DND-41 (cell line): ENCODE measurements around the gene CACNA1I.

Source experiments
- ATAC-seq: fragments of 200-7000 bp; cut with Tn5 transposase; 3 replicates; pipeline ENCODE4 v1.9.1; 2021; ENCODE audit warnings: low read depth; ENCODE audit not compliant: insufficient read depth
- DNase-seq: peaks from one replicate; pipeline ENCODE4 v3.0.0-alpha.2; 2020
- H2AFZ ChIP-seq: 2 replicates; pipeline ENCODE4 v1.6.0; 2012; ENCODE audit warnings: low read depth, low read length
- H3K27ac ChIP-seq: 2 replicates; pipeline ENCODE4 v1.5.1; 2012; ENCODE audit warnings: low read length, inconsistent platforms
- H3K27me3 ChIP-seq: fragments of 200-600 bp; sonication (generic); 2 replicates; pipeline ENCODE4 v1.6.0; 2012; ENCODE audit warnings: low read length, mild to moderate bottlenecking, inconsistent platforms; ENCODE audit not compliant: insufficient read depth, poor library complexity
- H3K36me3 ChIP-seq: 2 replicates; pipeline ENCODE4 v1.5.1; 2012; ENCODE audit warnings: low read length, inconsistent platforms; ENCODE audit not compliant: insufficient read depth
- H3K4me1 ChIP-seq: 2 replicates; pipeline ENCODE4 v1.5.1; 2012; ENCODE audit warnings: mild to moderate bottlenecking, low read length; ENCODE audit not compliant: insufficient read depth
- H3K4me2 ChIP-seq: 2 replicates; pipeline ENCODE4 v1.6.0; 2012; ENCODE audit warnings: mild to moderate bottlenecking, moderate library complexity, low read length, inconsistent platforms; ENCODE audit not compliant: insufficient read depth
- H3K4me3 ChIP-seq, 2 experiments: fragments of 200-600 bp in 1 of 2; shearing (Covaris generic) in 1 of 2; 2 replicates each; pipeline ENCODE4 v1.5.1; 2012 to 2016; ENCODE audit warnings: inconsistent platforms in 2 of 2, low read length in 2 of 2, mild to moderate bottlenecking in 2 of 2, low read depth in 1 of 2, moderate library complexity in 1 of 2
- H3K79me2 ChIP-seq: 2 replicates; pipeline ENCODE4 v1.6.0; 2012; ENCODE audit warnings: low read length, inconsistent platforms; ENCODE audit not compliant: insufficient read depth
- H3K9ac ChIP-seq: 2 replicates; pipeline ENCODE4 v1.6.0; 2012; ENCODE audit warnings: low read depth, mild to moderate bottlenecking, inconsistent platforms, low read length, moderate library complexity
- H3K9me3 ChIP-seq: 2 replicates; pipeline ENCODE4 v1.5.1; 2012; ENCODE audit warnings: low read length, moderate library complexity, mild to moderate bottlenecking, inconsistent platforms; ENCODE audit not compliant: insufficient read depth, severe bottlenecking
- H4K20me1 ChIP-seq: 2 replicates; pipeline ENCODE4 v1.6.0; 2012; ENCODE audit warnings: low read length; ENCODE audit not compliant: insufficient read depth
- CTCF ChIP-seq: IDR thresholded peaks from 2 replicates; pipeline ENCODE4 v1.5.1; 2012; ENCODE audit warnings: borderline replicate concordance, low read length, moderate library complexity, mild to moderate bottlenecking; ENCODE audit not compliant: poor library complexity, severe bottlenecking; ENCODE audit errors: extremely low read depth
- EZH2 ChIP-seq: IDR thresholded peaks from 3 replicates; pipeline ENCODE4 v1.6.1; 2012; ENCODE audit warnings: borderline replicate concordance, low read depth, mild to moderate bottlenecking, moderate library complexity, low read length, inconsistent platforms; ENCODE audit not compliant: severe bottlenecking

Gene CACNA1I

GRCh38 chr22:39718206-39718605, 147.7 kb downstream of the CACNA1I start:
- no peak overlapping the region for H3K27ac ChIP-seq
- no peaks in the 10 kb centered on the region for H3K4me1 ChIP-seq
- no peaks in the 10 kb centered on the region for H3K36me3 ChIP-seq
- H3K9me3 ChIP-seq = no peaks in the 10 kb centered on the region
- DNase-seq (no peak), ATAC-seq (no peak)
- H2AFZ ChIP-seq = no peak overlapping the region
- no peaks in the 10 kb centered on the region for H3K79me2 ChIP-seq
- no peak overlapping the region for H3K4me3 ChIP-seq
- H4K20me1 ChIP-seq = no peaks in the 10 kb centered on the region
- no peaks in the 10 kb centered on the region for H3K27me3 ChIP-seq
- H3K9ac ChIP-seq = no peak overlapping the region
- TF ChIP-seq CTCF = no peak
- no peak for TF ChIP-seq EZH2
- H3K4me2 ChIP-seq = no peak overlapping the region

GRCh38 chr22:39718921-39719475, 148.4 kb downstream of the CACNA1I start:
- no peaks in the 10 kb centered on the region for H3K79me2 ChIP-seq
- DNase-seq = no peak
- no peaks in the 10 kb centered on the region for H3K4me1 ChIP-seq
- ATAC-seq = no peak
- no peaks in the 10 kb centered on the region for H3K36me3 ChIP-seq
- no peak for TF ChIP-seq CTCF
- no peak for TF ChIP-seq EZH2
- no peak overlapping the region for H3K27ac ChIP-seq
- no peaks in the 10 kb centered on the region for H4K20me1 ChIP-seq
- H2AFZ ChIP-seq = no peak overlapping the region
- no peak overlapping the region for H3K4me3 ChIP-seq
- H3K4me2 ChIP-seq = no peak overlapping the region
- no peaks in the 10 kb centered on the region for H3K27me3 ChIP-seq
- H3K9ac ChIP-seq = no peak overlapping the region
- no peaks in the 10 kb centered on the region for H3K9me3 ChIP-seq

GRCh38 chr22:39719559-39720450, 149.3 kb downstream of the CACNA1I start:
- Histone ChIP-seq H3K4me2 (no peak overlapping the region), H4K20me1 (no peaks in the 10 kb centered on the region), H3K9ac (no peak overlapping the region), H3K79me2 (no peaks in the 10 kb centered on the region), H2AFZ (no peak overlapping the region), H3K9me3 (no peaks in the 10 kb centered on the region), H3K27ac (no peak overlapping the region), H3K4me1 (no peaks in the 10 kb centered on the region), H3K36me3 (no peaks in the 10 kb centered on the region), H3K27me3 (no peaks in the 10 kb centered on the region), H3K4me3 (no peak overlapping the region)
- DNase-seq = no peak
- 0 out of 3 replicates have a peak, but pooled peaks have one; percentile 27 for ATAC-seq
- no peak for TF ChIP-seq EZH2
- TF ChIP-seq CTCF = no peak
